Heart right ventricle (tissue), 16 donors: ENCODE results near the gene MVB12B. TPM values are rescaled to one million over a fixed set of nuclear protein-coding genes. Genes with fewer than 3 reads are reported as not detected.

ENCODE experiments used
- ATAC-seq, 8 donors: fragments of 200-7000 bp; cut with Tn5 transposase; one replicate each; pipeline ENCODE4 v1.9.1; 2020; ENCODE audit warnings: mild to moderate bottlenecking in 8 of 8, moderate library complexity in 8 of 8, moderate number of reproducible peaks in 1 of 8
- DNase-seq, 2 donors: peaks; one replicate each; pipeline ENCODE4 v3.0.0-alpha.2; 2020
- H3K27ac ChIP-seq, 10 donors: fragments of 200-600 bp; sonication (generic) in 2 of 10; one replicate each; pipeline versions ENCODE4 v1.5.0 to v1.8.0; 2020 to 2022; ENCODE audit warnings: mild to moderate bottlenecking in 3 of 10
- H3K27me3 ChIP-seq, 7 donors: fragments of 200-600 bp; one replicate each; pipeline ENCODE4 v1.8.0; 2021 to 2022; ENCODE audit warnings: mild to moderate bottlenecking in 2 of 7
- H3K36me3 ChIP-seq, 9 donors: fragments of 200-600 bp; sonication (generic) in 1 of 9; one replicate each; pipeline versions ENCODE4 v1.5.0 to v1.8.0; 2020 to 2022; ENCODE audit warnings: mild to moderate bottlenecking in 2 of 9
- H3K4me1 ChIP-seq, 9 donors: fragments of 200-600 bp; sonication (generic) in 1 of 9; one replicate each; pipeline versions ENCODE4 v1.5.0 to v1.8.0; 2020 to 2022; ENCODE audit warnings: mild to moderate bottlenecking in 4 of 9
- H3K4me3 ChIP-seq, 10 donors: fragments of 200-600 bp; sonication (generic) in 2 of 10; one replicate each; pipeline versions ENCODE4 v1.5.0 to v1.8.0; 2020 to 2022; ENCODE audit warnings: mild to moderate bottlenecking in 7 of 10, moderate library complexity in 2 of 10
- H3K9me3 ChIP-seq, 11 donors: fragments of 200-600 bp in 10 of 11; sonication (generic) in 2 of 11; one replicate each; pipeline versions ENCODE4 v1.5.0 to v1.8.0; 2013 to 2022; ENCODE audit warnings: mild to moderate bottlenecking in 2 of 11, control low read depth in 1 of 11, moderate library complexity in 1 of 11
- CTCF ChIP-seq, 9 donors: fragments of 200-600 bp; sonication (generic) in 2 of 9; IDR thresholded peaks; one replicate each; pipeline versions ENCODE4 v1.5.0 to v1.8.0; 2021 to 2022; ENCODE audit warnings: antibody characterized with exemption in 9 of 9, mild to moderate bottlenecking in 5 of 9, moderate library complexity in 1 of 9
- WGBS, 2 donors: extraction: QIAGEN DNeasy Blood & Tissue Kit; methylation state at CpG; one replicate each; pipeline ENCODE4 v1.1.7; 2013; ENCODE audit warnings: inconsistent platforms in 1 of 2; 5-methylcytosine and 5-hydroxymethylcytosine counted together
- intact Hi-C, 10 donors: fragments of 100-400 bp; cut with DNase I; formaldehyde crosslinking; loops; one replicate each; pipeline versions ENCODE4 v1.11.1 to v1.14.2; 2022
- polyA plus RNA-seq, 2 donors: library from polyadenylated mRNA; stranded (reverse); fragments of 200-250 nt; gene quantifications; one replicate each; pipeline ENCODE4 v1.2.3, GENCODE V29; 2013
- total RNA-seq, 10 donors: library from RNA; stranded (reverse); fragmentation: NEBNext Ultra II Directional in 3 of 10; extraction: Animal tissue kit (Norgen Biotek cat#: 25700) in 3 of 10; gene quantifications; one replicate each; pipeline versions ENCODE4 v1.2.1 to v1.2.4, GENCODE V29; 2021 to 2023
- donor health status: Arrhythmogenic right ventricular cardiomyopathy.
- donor health status: ischemic (EF 13 %, LVEDD 7.1; RV severe dilation, severe dysfunction).
- donor health status: healthy with polysubstance abuse.
- donor health status: DM: no; HTN: yes; CAD: no.
- donor health status: DM: no; HTN: no; CAD: no.
- donor health status: ischemic (EF 25% LVEDD 6.9; RV normal size, moderate dysfunction).
- donor health status: ischemic (EF 25% LVEDD 5.7; RV mildly dilated, moderate dysfunction).
- donor health status: healthy.
- donor health status: DM: yes; HTN: yes; CAD: no.
- donor health status: Ischemic cardiomyopathy.
- donor health status: ischemic (EF 35%, LVEDD 5.7; RV mildly dilated, moderate dysfunction).
- donor health status: nonischemic (EF 11% LVEDD 7.7; RV severe dilation, severe dysfunction).
- donor health status: DM: yes; HTN: yes; CAD: no.
- donor health status: PGD.
- donor health status: ischemic (EF 29% LVEDD 5.4; RV normal size, mild dysfunction).
- donor health status: nonischemic (EF 23%, LVEDD 6.1; RV moderate dilation, normal function).

MVB12B gene
- total and polyA plus RNA-seq, 12 donors, result 2.8 to 16.5 (median 10.6) TPM

GRCh38 chr9:126504086-126504976 is 177.7 kb downstream of the MVB12B start:
- Histone ChIP-seq H3K4me1 (peaks cover 0 to 20% (median 13%) of the 10 kb centered on the region in 9 donors), H3K36me3 (peaks cover 0 to 23% (median 0%) of the 10 kb centered on the region in 9 donors), H3K9me3 (no peaks in the 10 kb centered on the region), H3K27me3 (peaks cover 0 to 13% (median 0%) of the 10 kb centered on the region in 7 donors), H3K27ac (no peak overlapping the region), H3K4me3 (no peak overlapping the region)
- WGBS, 2 donors, result 94 to 96% methylated on average over 31 of the region's 31 CpGs
- intact Hi-C loops, result loop anchor here in 8 of 10 donors (5.0 to 10.0 kb wide), 6 partner anchors 53 to 280 kb away; no protein-coding TSS in a partner anchor
- no peak for TF ChIP-seq CTCF (IDR thresholded peaks at IDR 0.05)
- no peak for DNase-seq
- ATAC-seq, result no peak

DNA sequence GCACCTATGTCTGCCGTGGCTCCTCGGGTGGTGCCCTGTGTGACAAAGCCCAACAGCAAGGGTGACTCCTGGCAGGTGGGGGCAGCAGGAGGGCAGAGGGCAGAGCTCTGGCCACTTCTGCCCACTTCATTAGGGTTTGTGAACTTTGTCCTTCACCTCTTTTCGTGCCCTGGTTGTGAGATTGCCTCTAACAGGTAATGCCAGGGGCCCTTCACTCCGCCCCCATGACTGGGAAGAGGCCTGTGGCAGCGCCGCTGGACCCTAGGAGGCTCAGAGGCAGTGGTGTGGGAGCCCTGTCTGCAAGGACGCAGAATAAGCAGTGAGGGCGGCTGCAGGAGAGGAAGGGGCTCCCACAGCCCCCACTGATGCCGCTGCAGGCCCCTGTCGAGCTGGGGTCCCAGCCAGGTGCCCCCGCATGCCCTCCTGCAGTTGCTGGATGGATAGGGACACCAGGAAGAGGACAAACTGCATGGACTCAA is 178.4 kb downstream of the MVB12B start:
- Histone ChIP-seq H3K27me3 (peaks cover 0 to 12% (median 4%) of the 10 kb centered on the region in 7 donors), H3K27ac (no peak overlapping the region), H3K9me3 (no peaks in the 10 kb centered on the region), H3K4me3 (no peak overlapping the region), H3K4me1 (peaks cover 0 to 13% (median 10%) of the 10 kb centered on the region in 9 donors), H3K36me3 (peaks cover 0 to 23% (median 0%) of the 10 kb centered on the region in 9 donors)
- intact Hi-C loops, result loop anchor here in 8 of 10 donors (5.0 to 10.0 kb wide), 7 partner anchors 52 to 280 kb away; no protein-coding TSS in a partner anchor
- ATAC-seq (no peak), DNase-seq (no peak)
- WGBS, 2 donors, result 92 to 97% methylated on average over 11 of the region's 11 CpGs
- TF ChIP-seq CTCF (IDR thresholded peaks at IDR 0.05), result no peak

DNA sequence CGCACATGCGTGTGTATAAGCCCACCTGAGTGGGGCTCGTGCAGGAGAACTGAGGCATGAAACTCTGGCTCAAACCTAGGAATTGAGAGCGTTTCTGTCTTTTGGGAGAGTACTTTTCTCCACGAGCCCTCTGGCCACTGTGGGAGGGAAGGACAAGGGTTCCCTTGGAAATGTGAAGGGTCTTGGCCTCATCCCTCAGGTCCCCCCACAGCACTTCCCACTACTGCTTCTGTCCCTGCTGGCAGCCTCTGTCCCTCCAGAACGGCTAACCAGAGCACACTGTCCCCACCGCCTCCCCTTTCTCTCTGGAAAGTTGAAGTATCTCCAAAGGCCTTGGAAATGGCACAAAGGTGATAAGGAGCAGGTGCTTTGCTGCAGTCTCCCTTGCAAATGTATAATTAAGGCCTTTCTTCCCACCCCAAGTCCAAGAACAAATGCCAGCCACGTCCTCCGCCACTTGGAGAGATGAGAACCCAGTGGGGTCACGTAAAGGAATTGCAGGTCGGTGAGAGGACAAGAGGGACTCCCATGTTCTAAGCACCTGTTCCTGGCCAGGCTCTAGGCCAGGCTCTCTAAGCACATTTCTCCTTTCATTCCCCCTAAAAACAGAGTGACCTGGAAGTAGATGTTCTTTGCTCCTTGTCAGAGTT is 179.2 kb downstream of the MVB12B start:
- Histone ChIP-seq H3K27ac (no peak overlapping the region), H3K9me3 (no peaks in the 10 kb centered on the region), H3K27me3 (peaks cover 0 to 16% (median 7%) of the 10 kb centered on the region in 7 donors), H3K4me1 (peaks cover 0 to 7% (median 5%) of the 10 kb centered on the region in 9 donors), H3K36me3 (peaks cover 0 to 23% (median 0%) of the 10 kb centered on the region in 9 donors), H3K4me3 (no peak overlapping the region)
- ATAC-seq (no peak), DNase-seq (no peak)
- WGBS, 2 donors, result 84 to 90% methylated on average over 11 of the region's 11 CpGs
- intact Hi-C loops, result loop anchor here in 3 of 10 donors (5.0 to 10.0 kb wide), 4 partner anchors 189 to 279 kb away; no protein-coding TSS in a partner anchor
- TF ChIP-seq CTCF (IDR thresholded peaks at IDR 0.05), result no peak
